HEK293 (cell line): ENCODE data around the gene OXNAD1.

Experiments
- CTCF ChIA-PET: fragments of 350-600 bp; formaldehyde crosslinking; extraction: SDS; loops from one replicate; lab custom pipeline; 2021; ENCODE audit warnings: antibody characterized with exemption; lab: Yijun Ruan, JAX
- POLR2A ChIA-PET: fragments of 300-600 bp; formaldehyde crosslinking; extraction: SDS; loops from one replicate; lab custom pipeline; 2020; ENCODE audit warnings: antibody characterized with exemption, inconsistent platforms; lab: Yijun Ruan, JAX
- H3K27ac ChIP-seq: fragments of 200-500 bp; sonication (Bioruptor generic); 2 replicates; pipeline ENCODE4 v1.5.1; 2014; ENCODE audit warnings: low read depth, low read length, control low read depth, inconsistent platforms; ENCODE audit errors: extremely low read depth
- H3K36me3 ChIP-seq, 2 experiments: fragments of 200-500 bp in 1 of 2; sonication (Bioruptor generic) in 1 of 2; 1 replicate in 1 of 2; 2 replicates in 1 of 2; pipeline ENCODE4 v1.5.1; 2014 to 2017; ENCODE audit warnings: inconsistent platforms in 2 of 2, low read length in 2 of 2; ENCODE audit not compliant: control insufficient read depth in 2 of 2, insufficient read depth in 1 of 2
- H3K4me1 ChIP-seq: fragments of 200-500 bp; sonication (Bioruptor generic); 2 replicates; pipeline ENCODE4 v1.5.1; 2014; ENCODE audit warnings: mild to moderate bottlenecking, low read length, inconsistent platforms; ENCODE audit not compliant: control insufficient read depth, insufficient read depth
- H3K4me3 ChIP-seq: 2 replicates; pipeline ENCODE4 v1.5.1; 2011; ENCODE audit warnings: low read depth, mild to moderate bottlenecking, control low read depth, low read length, moderate library complexity
- H3K9me3 ChIP-seq: fragments of 200-500 bp; sonication (Bioruptor generic); 2 replicates; pipeline ENCODE4 v1.5.1; 2014; ENCODE audit warnings: low read depth, low read length, inconsistent platforms; ENCODE audit not compliant: control insufficient read depth, insufficient read depth
- ATF2 ChIP-seq: fragments of 450-650 bp; formaldehyde crosslinking; IDR thresholded peaks from 2 replicates; pipeline ENCODE4 v1.5.1; 2016; ENCODE audit warnings: missing biosample characterization, missing genetic modification characterization, low read depth
- HIC1 ChIP-seq: fragments of 450-650 bp; formaldehyde crosslinking; IDR thresholded peaks from 2 replicates; pipeline ENCODE4 v1.5.1; 2016; ENCODE audit warnings: missing biosample characterization, missing genetic modification characterization
- OSR2 ChIP-seq: fragments of 450-650 bp; formaldehyde crosslinking; IDR thresholded peaks from 2 replicates; pipeline ENCODE4 v1.5.1; 2016; ENCODE audit warnings: missing biosample characterization, missing genetic modification characterization
- PBX3 ChIP-seq: sonication (generic); formaldehyde crosslinking; IDR thresholded peaks from 2 replicates; pipeline ENCODE4 v1.8.1; 2022; ENCODE audit warnings: mild to moderate bottlenecking, moderate library complexity, missing genetic modification reagents
- PRDM2 ChIP-seq: fragments of 450-650 bp; formaldehyde crosslinking; IDR thresholded peaks from 2 replicates; pipeline ENCODE4 v1.5.1; 2016; ENCODE audit warnings: missing biosample characterization, missing genetic modification characterization, borderline replicate concordance
- REPIN1 ChIP-seq: fragments of 450-650 bp; formaldehyde crosslinking; IDR thresholded peaks from 2 replicates; pipeline ENCODE4 v1.5.1; 2017; ENCODE audit warnings: missing biosample characterization, missing genetic modification characterization, low read depth
- ZBTB11 ChIP-seq: fragments of 450-650 bp; formaldehyde crosslinking; conservative IDR thresholded peaks from 2 replicates; pipeline ENCODE4 v1.5.1; 2016; ENCODE audit warnings: low read depth, missing biosample characterization, missing genetic modification characterization
- ZBTB21 ChIP-seq: fragments of 450-650 bp; formaldehyde crosslinking; IDR thresholded peaks from 2 replicates; pipeline ENCODE4 v1.5.1; 2017; ENCODE audit warnings: missing biosample characterization, missing genetic modification characterization
- ZEB2 ChIP-seq: fragments of 450-650 bp; formaldehyde crosslinking; IDR thresholded peaks from 2 replicates; pipeline ENCODE4 v1.5.1; 2016; ENCODE audit warnings: missing biosample characterization, missing genetic modification characterization
- ZNF121 ChIP-seq: fragments of 450-650 bp; formaldehyde crosslinking; IDR thresholded peaks from 2 replicates; pipeline ENCODE4 v1.5.1; 2016; ENCODE audit warnings: missing biosample characterization, missing genetic modification characterization
- ZNF18 ChIP-seq: fragments of 450-650 bp; formaldehyde crosslinking; IDR thresholded peaks from 2 replicates; pipeline ENCODE4 v1.5.1; 2016; ENCODE audit warnings: missing biosample characterization, missing genetic modification characterization
- ZNF202 ChIP-seq: fragments of 450-650 bp; formaldehyde crosslinking; IDR thresholded peaks from 2 replicates; pipeline ENCODE4 v1.5.1; 2016; ENCODE audit warnings: missing biosample characterization, missing genetic modification characterization, borderline replicate concordance
- ZNF560 ChIP-seq: fragments of 450-650 bp; formaldehyde crosslinking; IDR thresholded peaks from 2 replicates; pipeline ENCODE4 v1.5.1; 2017; ENCODE audit warnings: missing biosample characterization, missing genetic modification characterization, borderline replicate concordance
- ZNF645 ChIP-seq: fragments of 450-650 bp; formaldehyde crosslinking; IDR thresholded peaks from 2 replicates; pipeline ENCODE4; 2016; ENCODE audit warnings: missing biosample characterization, missing genetic modification characterization
- ZNF704 ChIP-seq: fragments of 450-650 bp; formaldehyde crosslinking; IDR thresholded peaks from 2 replicates; pipeline ENCODE4 v1.5.1; 2016; ENCODE audit warnings: missing biosample characterization, missing genetic modification characterization
- ZNF830 ChIP-seq: fragments of 450-650 bp; IDR thresholded peaks from 2 replicates; pipeline ENCODE4 v1.5.0; 2018; ENCODE audit warnings: missing biosample characterization, missing genetic modification characterization, low read depth, mild to moderate bottlenecking, moderate library complexity
- ZSCAN4 ChIP-seq: fragments of 450-650 bp; formaldehyde crosslinking; IDR thresholded peaks from 2 replicates; pipeline ENCODE4 v1.5.1; 2017; ENCODE audit warnings: missing biosample characterization, missing genetic modification characterization

The OXNAD1 gene

GRCh38 chr3:16260046-16260445 is 5.0 kb upstream of the OXNAD1 start:
- H3K27ac ChIP-seq = no peak overlapping the region
- no peak overlapping the region for H3K4me3 ChIP-seq
- peaks cover 3 to 39% of the 10 kb centered on the region in 2 experiments; a peak in 2 of 3 replicates for H3K36me3 ChIP-seq
- H3K9me3 ChIP-seq = no peaks in the 10 kb centered on the region
- ChIA-PET POLR2A (no interaction called here), CTCF (interaction anchor here (0.7 to 1.7 kb wide), 3 partner anchors 8 to 353 kb away, joined by 3 to 10 read pairs (median 8); no protein-coding TSS in a partner anchor)
- H3K4me1 ChIP-seq = no peaks in the 10 kb centered on the region
- TF ChIP-seq ZNF121 (tag by site-specific recombination) (no peak), ZNF645 (tag by site-specific recombination) (no peak), ATF2 (tag by site-specific recombination) (no peak), OSR2 (no peak), ZEB2 (tag by site-specific recombination) (no peak), ZNF560 (tag by site-specific recombination) (no peak), PRDM2 (no peak), PBX3 (CRISPR knock-in tag) (no peak), ZBTB11 (tag by site-specific recombination) (no peak), ZNF704 (no peak), HIC1 (tag by site-specific recombination) (no peak), ZSCAN4 (no peak), ZNF202 (no peak), ZNF18 (tag by site-specific recombination) (no peak), ZBTB21 (no peak), ZNF830 (tag by site-specific recombination) (no peak), REPIN1 (tag by site-specific recombination) (no peak)
